ENCODE measurements around the gene CRACR2A. TPM values are rescaled to one million over a fixed set of nuclear protein-coding genes. Genes with fewer than 3 reads are reported as not detected.
A peak's percentile ranks its signal among the peaks of the same experiment; 100 is the strongest.

Gene CRACR2A
- total RNA-seq, 1 donor from 2014 or later, result 2.7 TPM

DNA sequence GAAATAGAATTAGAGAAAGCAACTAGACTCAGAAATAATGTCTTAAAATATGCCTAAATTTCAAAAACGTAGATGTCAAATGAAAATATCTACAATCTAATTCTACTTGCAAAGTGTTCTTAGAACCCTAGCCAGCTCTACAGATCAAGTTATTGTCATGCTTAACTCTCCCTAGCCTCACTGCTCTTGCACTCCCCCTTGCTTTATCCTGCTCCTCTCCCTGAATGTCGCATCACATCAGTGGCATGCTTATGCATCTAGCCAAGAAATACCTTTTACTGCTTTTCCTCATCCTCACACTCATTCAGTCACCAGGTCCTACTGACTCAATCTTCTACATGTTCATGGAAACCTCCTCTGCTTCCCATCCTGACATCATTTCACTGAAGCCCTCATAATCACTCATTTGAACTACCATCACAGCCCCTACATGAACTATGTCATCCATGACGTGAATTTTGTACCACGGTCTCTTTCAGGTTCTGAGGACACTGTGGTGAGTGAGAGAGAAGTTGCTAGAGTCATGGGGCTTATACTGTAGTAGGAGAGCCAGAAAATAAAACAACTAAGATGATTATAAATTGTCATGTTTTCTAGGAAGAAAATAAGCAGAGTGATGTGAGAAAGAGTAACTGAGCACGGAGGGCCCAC lies 22.6 kb upstream of the CRACR2A start:
- Mint-ChIP-seq H3K4me3 (no peak overlapping the region), H3K9me3 (no peaks in the 10 kb centered on the region), H3K36me3 (ENCODE audit: low read depth) (no peaks in the 10 kb centered on the region), H3K4me1 (no peaks in the 10 kb centered on the region), H3K27me3 (ENCODE audit: low read depth) (peaks cover 10% of the 10 kb centered on the region), H3K27ac (ENCODE audit: unreplicated experiment) (no peak overlapping the region)
- no peak for DNase-seq (ENCODE audit: low read depth, low spot score)
- TF ChIP-seq, protein P1, sequence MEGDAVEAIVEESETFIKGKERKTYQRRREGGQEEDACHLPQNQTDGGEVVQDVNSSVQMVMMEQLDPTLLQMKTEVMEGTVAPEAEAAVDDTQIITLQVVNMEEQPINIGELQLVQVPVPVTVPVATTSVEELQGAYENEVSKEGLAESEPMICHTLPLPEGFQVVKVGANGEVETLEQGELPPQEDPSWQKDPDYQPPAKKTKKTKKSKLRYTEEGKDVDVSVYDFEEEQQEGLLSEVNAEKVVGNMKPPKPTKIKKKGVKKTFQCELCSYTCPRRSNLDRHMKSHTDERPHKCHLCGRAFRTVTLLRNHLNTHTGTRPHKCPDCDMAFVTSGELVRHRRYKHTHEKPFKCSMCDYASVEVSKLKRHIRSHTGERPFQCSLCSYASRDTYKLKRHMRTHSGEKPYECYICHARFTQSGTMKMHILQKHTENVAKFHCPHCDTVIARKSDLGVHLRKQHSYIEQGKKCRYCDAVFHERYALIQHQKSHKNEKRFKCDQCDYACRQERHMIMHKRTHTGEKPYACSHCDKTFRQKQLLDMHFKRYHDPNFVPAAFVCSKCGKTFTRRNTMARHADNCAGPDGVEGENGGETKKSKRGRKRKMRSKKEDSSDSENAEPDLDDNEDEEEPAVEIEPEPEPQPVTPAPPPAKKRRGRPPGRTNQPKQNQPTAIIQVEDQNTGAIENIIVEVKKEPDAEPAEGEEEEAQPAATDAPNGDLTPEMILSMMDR (conservative IDR thresholded peaks at IDR 0.05), result no peak

DNA sequence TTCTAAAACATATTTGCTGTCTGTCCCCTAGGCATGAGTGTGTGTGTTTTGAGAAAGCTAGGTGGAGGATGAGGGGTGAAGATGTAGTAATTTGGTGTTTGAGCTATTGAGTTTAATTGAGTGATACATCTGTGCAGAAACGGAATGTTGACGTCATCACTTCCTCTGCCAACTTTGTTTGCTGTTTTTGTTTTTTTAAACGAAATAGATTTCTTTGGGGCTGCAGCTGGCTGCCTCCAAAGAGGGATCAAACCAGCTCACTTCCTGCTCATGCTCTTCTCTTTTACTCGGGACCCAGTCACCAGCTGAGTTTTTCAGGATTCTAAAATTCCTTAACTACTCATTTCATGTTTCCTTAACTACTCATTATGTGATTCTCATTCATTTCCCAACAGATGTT lies 19.5 kb upstream of the CRACR2A start:
- TF ChIP-seq, protein P1 (conservative IDR thresholded peaks at IDR 0.05), result no peak
- H3K4me3 Mint-ChIP-seq, result no peak overlapping the region
- H3K27me3 Mint-ChIP-seq (ENCODE audit: low read depth), result peaks cover 2% of the 10 kb centered on the region
- peaks cover 7% of the 10 kb centered on the region for H3K4me1 Mint-ChIP-seq
- no peak for DNase-seq (ENCODE audit: low read depth, low spot score)
- H3K9me3 Mint-ChIP-seq, result no peaks in the 10 kb centered on the region
- H3K36me3 Mint-ChIP-seq (ENCODE audit: low read depth), result no peaks in the 10 kb centered on the region
- H3K27ac Mint-ChIP-seq (ENCODE audit: unreplicated experiment), result no peak overlapping the region

DNA sequence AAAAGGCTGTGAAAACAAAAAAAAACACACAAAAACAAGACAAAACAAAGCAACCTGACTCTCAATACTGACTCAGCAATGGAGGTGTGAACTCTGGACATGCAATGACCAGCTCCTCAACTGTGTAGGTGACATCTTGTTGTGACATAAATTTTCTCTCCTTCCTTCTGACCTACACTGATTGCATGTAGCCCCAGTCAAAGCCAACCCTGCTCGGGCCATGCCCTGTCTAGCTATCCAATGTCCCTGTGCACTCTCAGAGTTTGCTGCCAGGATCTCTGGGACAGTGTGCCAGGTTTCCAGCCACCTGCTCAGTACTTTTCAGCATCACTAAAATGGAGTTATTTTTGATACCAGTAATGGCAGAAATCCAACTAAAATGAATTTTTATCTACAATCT lies 18.9 kb upstream of the CRACR2A start:
- no peak overlapping the region for H3K27ac Mint-ChIP-seq (ENCODE audit: unreplicated experiment)
- TF ChIP-seq, protein P1 (conservative IDR thresholded peaks at IDR 0.05), result no peak
- no peak for DNase-seq (ENCODE audit: low read depth, low spot score)
- H3K4me1 Mint-ChIP-seq, result peaks cover 7% of the 10 kb centered on the region
- peaks cover 2% of the 10 kb centered on the region for H3K27me3 Mint-ChIP-seq (ENCODE audit: low read depth)
- no peaks in the 10 kb centered on the region for H3K36me3 Mint-ChIP-seq (ENCODE audit: low read depth)
- no peaks in the 10 kb centered on the region for H3K9me3 Mint-ChIP-seq
- H3K4me3 Mint-ChIP-seq, result peak overlapping the region; percentile 31

DNA sequence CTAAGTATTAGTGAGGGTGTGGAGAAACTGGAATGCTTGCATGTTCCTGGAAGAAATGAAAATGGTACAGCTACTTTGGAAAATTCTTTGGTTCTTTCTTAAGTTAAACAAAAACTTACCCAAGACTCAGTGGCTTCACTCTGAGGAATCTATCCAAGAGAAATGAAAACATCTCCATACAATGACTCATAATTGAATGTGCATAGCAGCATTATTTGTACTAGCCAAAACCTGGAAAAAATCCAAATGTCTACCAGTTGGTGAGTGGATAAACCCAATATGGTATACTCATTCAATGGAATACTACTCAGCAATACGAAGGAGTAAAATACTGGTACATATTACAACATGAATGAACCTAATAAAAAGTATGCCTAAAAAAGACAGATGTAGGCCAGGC lies 18.0 kb upstream of the CRACR2A start:
- H3K27me3 Mint-ChIP-seq (ENCODE audit: low read depth), result peaks cover 2% of the 10 kb centered on the region
- peaks cover 7% of the 10 kb centered on the region for H3K4me1 Mint-ChIP-seq
- H3K27ac Mint-ChIP-seq (ENCODE audit: unreplicated experiment), result no peak overlapping the region
- no peak overlapping the region for H3K4me3 Mint-ChIP-seq
- TF ChIP-seq, protein P1 (conservative IDR thresholded peaks at IDR 0.05), result no peak
- DNase-seq (ENCODE audit: low read depth, low spot score), result no peak
- no peaks in the 10 kb centered on the region for H3K9me3 Mint-ChIP-seq
- H3K36me3 Mint-ChIP-seq (ENCODE audit: low read depth), result peaks cover 2% of the 10 kb centered on the region

DNA sequence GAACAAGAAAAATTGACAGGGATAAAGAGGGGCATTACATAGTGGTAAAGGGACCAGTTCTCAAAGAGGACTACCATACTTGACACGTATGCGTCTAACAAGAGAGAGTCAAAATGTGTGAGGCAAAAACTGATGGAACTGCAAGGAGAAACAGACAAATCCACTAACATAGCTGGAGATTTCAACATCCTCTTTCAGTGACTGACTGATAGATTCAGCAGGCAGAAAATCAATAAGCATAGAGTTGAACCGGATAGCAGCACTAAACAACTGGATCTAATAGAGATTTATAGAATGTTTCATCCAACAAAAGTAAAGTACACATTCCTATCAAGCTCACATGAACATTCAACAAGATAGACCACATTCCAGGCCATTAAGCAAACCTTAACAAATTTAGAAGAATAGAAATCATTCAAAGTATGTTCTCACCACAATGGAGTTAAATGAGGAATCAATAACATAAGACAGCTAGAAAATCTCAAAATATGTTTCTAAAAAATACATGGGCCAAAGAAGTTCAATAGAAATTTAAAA lies 16.1 kb upstream of the CRACR2A start:
- TF ChIP-seq, protein P1 (conservative IDR thresholded peaks at IDR 0.05), result no peak
- no peak overlapping the region for H3K27ac Mint-ChIP-seq (ENCODE audit: unreplicated experiment)

More for the DNA sequence above, 16.1 kb upstream of the CRACR2A start:
- Mint-ChIP-seq H3K4me1 (peaks cover 7% of the 10 kb centered on the region), H3K4me3 (no peak overlapping the region), H3K36me3 (ENCODE audit: low read depth) (peaks cover 2% of the 10 kb centered on the region), H3K9me3 (no peaks in the 10 kb centered on the region), H3K27me3 (ENCODE audit: low read depth) (peaks cover 2% of the 10 kb centered on the region)
- no peak for DNase-seq (ENCODE audit: low read depth, low spot score)

Measured in neural crest cell (in vitro differentiated cells).